Esophagus muscularis mucosa (tissue), 4 donors: ENCODE data around the gene LSM6. TPM values are rescaled to one million over a fixed set of nuclear protein-coding genes. Genes with fewer than 3 reads are reported as not detected.

ENCODE experiments used
- DNase-seq: peaks from one replicate; pipeline ENCODE4 v3.0.0-alpha.2; 2017; ENCODE audit errors: extremely low spot score
- H3K27ac ChIP-seq, 4 donors: fragments of 200-600 bp; sonication (generic); replicated peaks in 1 of 4; 1 replicate in 3 of 4; 2 replicates in 1 of 4; pipeline ENCODE4 v1.5.1; 2016 to 2019; ENCODE audit warnings: mild to moderate bottlenecking in 1 of 4
- H3K27me3 ChIP-seq, 4 donors: fragments of 200-600 bp; sonication (generic); one replicate each; pipeline versions ENCODE4 v1.5.1 to v1.6.0; 2016 to 2019
- H3K36me3 ChIP-seq, 4 donors: fragments of 200-600 bp; sonication (generic); one replicate each; pipeline ENCODE4 v1.5.1; 2016 to 2019
- H3K4me1 ChIP-seq, 4 donors: fragments of 200-600 bp; sonication (generic); one replicate each; pipeline ENCODE4 v1.5.1; 2016 to 2019
- H3K4me3 ChIP-seq, 4 donors: fragments of 200-600 bp; sonication (generic); 1 replicate in 2 of 4; 2 replicates in 2 of 4; pipeline ENCODE4 v1.5.1; 2016 to 2019; ENCODE audit warnings: mild to moderate bottlenecking in 4 of 4, moderate library complexity in 1 of 4
- H3K9me3 ChIP-seq, 4 donors: fragments of 200-600 bp; sonication (generic); 1 replicate in 3 of 4; 2 replicates in 1 of 4; pipeline ENCODE4 v1.5.1; 2016 to 2019
- EP300 ChIP-seq: sonication (generic); formaldehyde crosslinking; IDR thresholded peaks from one replicate; pipeline ENCODE4 v1.6.1; 2017; ENCODE audit warnings: antibody characterized with exemption
- POLR2A ChIP-seq: fragments of 450-650 bp; IDR thresholded peaks from one replicate; pipeline ENCODE4 v1.6.1; 2017; ENCODE audit warnings: antibody characterized with exemption, moderate library complexity, mild to moderate bottlenecking, low read depth
- POLR2AphosphoS5 ChIP-seq, 2 donors: sonication (generic); formaldehyde crosslinking; IDR thresholded peaks; one replicate each; pipeline ENCODE4 v1.6.1; 2017; ENCODE audit warnings: antibody characterized with exemption in 2 of 2
- WGBS: methylation state at CpG from one replicate; pipeline ENCODE4 v1.1.5; 2018; 5-methylcytosine and 5-hydroxymethylcytosine counted together
- intact Hi-C: fragments of 100-400 bp; cut with DNase I; formaldehyde crosslinking; loops from one replicate; pipeline ENCODE4 v1.15.1; 2023
- total RNA-seq, 4 donors: library from RNA; depleted of rRNA; stranded (reverse); fragments of >200 nt; gene quantifications; one replicate each; pipeline versions ENCODE4 v1.1.0 to v1.2.1, GENCODE V29; 2016
- TF ChIP-seq, protein P1 (sequence below), 3 experiments: fragments of 200-600 bp in 2 of 3; fragments of 450-650 bp in 1 of 3; sonication (generic) in 2 of 3; IDR thresholded peaks; one replicate each; pipeline ENCODE4 v1.5.1; 2017 to 2019; ENCODE audit warnings: antibody characterized with exemption in 3 of 3, mild to moderate bottlenecking in 2 of 3, moderate library complexity in 1 of 3

The LSM6 gene
- 10 to 100 TPM; 22.7 to 30.4 (median 24.7) TPM for total RNA-seq

DNA sequence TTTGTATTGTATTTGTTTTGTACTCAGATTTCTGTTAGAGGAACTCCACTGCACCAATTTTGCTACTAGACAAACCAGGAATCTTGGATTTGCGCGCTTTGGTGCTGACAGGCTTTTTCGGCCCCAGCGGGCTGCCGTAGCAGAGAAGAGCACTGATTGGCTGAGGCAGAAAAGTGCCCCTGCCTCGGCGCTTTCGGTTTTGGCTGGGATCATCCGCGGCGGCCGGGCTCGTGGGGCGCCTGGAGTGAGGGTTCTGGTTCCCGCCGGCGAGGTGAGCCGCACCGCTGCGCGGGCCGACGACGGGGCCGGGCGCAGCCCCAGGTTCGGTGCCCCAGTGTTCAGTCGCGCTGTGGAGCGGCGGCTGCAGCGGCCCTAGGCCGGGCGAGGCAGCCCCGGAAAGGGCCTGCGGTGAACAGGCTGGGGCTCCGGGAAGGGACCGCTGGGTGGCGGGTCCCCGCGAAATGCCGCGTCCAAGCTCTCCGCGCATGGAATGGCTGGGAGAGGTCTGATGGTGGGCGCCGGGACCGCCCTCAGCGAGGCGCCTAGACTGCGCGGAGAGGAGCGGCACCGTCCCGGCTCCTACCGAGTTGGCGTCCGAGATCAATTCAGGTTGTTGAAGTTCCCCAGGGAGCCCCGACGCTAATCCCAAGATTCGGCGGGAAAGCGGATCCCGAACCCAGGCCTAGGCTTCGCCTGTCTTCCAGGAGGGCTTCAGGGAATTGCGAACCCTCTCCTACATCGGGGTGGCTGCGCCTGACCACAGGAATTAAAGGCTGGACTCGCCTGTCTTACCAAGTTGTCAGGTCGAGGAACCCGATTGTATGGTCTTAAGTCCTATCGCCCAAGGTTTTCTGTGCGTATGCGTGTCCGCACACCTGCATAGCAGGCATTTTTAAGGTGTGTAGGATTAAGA, at the start of gene LSM6:
Gene LSM6, plus strand, starts transcription at position 178 of the 913 bp plus-strand sequence. CDS start 7,204 bp downstream, outside the sequence.
- peaks cover 38 to 53% (median 45%) of the 10 kb centered on the region in 4 donors for H3K4me1 ChIP-seq
- no peaks in the 10 kb centered on the region for H3K27me3 ChIP-seq
- intact Hi-C loops: loop anchor here (10.0 kb wide), 1 partner anchor 221 kb away; no protein-coding TSS in a partner anchor
- TF ChIP-seq POLR2AphosphoS5 (IDR thresholded peaks at IDR 0.05) (peak; percentile 82 to 92), EP300 (no peak)
- TF ChIP-seq, protein P1, sequence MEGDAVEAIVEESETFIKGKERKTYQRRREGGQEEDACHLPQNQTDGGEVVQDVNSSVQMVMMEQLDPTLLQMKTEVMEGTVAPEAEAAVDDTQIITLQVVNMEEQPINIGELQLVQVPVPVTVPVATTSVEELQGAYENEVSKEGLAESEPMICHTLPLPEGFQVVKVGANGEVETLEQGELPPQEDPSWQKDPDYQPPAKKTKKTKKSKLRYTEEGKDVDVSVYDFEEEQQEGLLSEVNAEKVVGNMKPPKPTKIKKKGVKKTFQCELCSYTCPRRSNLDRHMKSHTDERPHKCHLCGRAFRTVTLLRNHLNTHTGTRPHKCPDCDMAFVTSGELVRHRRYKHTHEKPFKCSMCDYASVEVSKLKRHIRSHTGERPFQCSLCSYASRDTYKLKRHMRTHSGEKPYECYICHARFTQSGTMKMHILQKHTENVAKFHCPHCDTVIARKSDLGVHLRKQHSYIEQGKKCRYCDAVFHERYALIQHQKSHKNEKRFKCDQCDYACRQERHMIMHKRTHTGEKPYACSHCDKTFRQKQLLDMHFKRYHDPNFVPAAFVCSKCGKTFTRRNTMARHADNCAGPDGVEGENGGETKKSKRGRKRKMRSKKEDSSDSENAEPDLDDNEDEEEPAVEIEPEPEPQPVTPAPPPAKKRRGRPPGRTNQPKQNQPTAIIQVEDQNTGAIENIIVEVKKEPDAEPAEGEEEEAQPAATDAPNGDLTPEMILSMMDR (IDR thresholded peaks at IDR 0.05): peak in 2 of 3 experiments; percentile 12 to 22
- DNase-seq: peak; percentile 94
- WGBS: 0% methylated on average over 38 of the region's 75 CpGs
- H3K36me3 ChIP-seq: peaks cover 0 to 5% (median 0%) of the 10 kb centered on the region in 4 donors
- H3K9me3 ChIP-seq: no peaks in the 10 kb centered on the region
- peak within 1 kb of the TSS; percentile 83 to 95 (median 90) for H3K4me3 ChIP-seq
- peak within 1 kb of the TSS; percentile 92 to 94 (median 93) for H3K27ac ChIP-seq

- 86% methylated on average over 7 of the region's 7 CpGs for WGBS
- Histone ChIP-seq H3K4me3 (no peak overlapping the region), H3K36me3 (no peaks in the 10 kb centered on the region), H3K27ac (no peak overlapping the region), H3K27me3 (no peaks in the 10 kb centered on the region), H3K4me1 (peaks cover 0 to 14% (median 7%) of the 10 kb centered on the region in 4 donors), H3K9me3 (no peaks in the 10 kb centered on the region)
- peak; percentile 29 for DNase-seq
- intact Hi-C loops: no loop called here
- TF ChIP-seq, protein P1 (IDR thresholded peaks at IDR 0.05): no peak
- TF ChIP-seq POLR2AphosphoS5 (IDR thresholded peaks at IDR 0.05) (no peak), POLR2A (no peak), EP300 (no peak)
These were observed 43.1 kb upstream of the LSM6 start for GRCh38 chr4:146132445-146132844.

- intact Hi-C loops: no loop called here
- Histone ChIP-seq H3K36me3 (no peaks in the 10 kb centered on the region), H3K4me1 (peaks cover 0 to 14% (median 7%) of the 10 kb centered on the region in 4 donors), H3K27ac (no peak overlapping the region), H3K4me3 (no peak overlapping the region), H3K27me3 (no peaks in the 10 kb centered on the region), H3K9me3 (no peaks in the 10 kb centered on the region)
- TF ChIP-seq EP300 (no peak), POLR2A (no peak), POLR2AphosphoS5 (IDR thresholded peaks at IDR 0.05) (no peak)
- TF ChIP-seq, protein P1 (IDR thresholded peaks at IDR 0.05): no peak
- DNase-seq: no peak
- 49% methylated on average over 8 of the region's 8 CpGs for WGBS
These were observed 40.6 kb upstream of the LSM6 start for GRCh38 chr4:146134761-146135445.

DNA sequence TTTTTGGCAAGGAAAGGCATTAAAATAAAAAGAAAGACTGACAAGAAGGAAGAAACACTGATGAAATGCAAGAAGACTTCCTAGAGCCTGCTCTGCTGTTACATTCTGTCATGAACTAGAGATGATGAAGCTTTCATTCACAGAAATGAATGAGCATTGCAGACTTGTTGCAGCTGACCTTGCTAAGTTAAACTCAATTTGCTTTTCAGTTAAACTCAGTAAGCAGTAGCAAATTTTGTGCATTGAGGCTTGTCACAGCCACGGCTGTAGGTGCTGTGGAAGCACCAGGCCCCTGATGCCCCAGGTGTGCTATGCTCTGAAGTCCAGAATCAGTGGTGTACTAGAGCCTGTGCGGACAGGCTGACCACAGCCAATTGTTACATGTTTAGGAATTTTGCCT, 39.6 kb upstream of the LSM6 start:
- intact Hi-C loops: no loop called here
- DNase-seq: no peak
- WGBS: 93% methylated on average over 2 of the region's 2 CpGs
- no peak overlapping the region for H3K4me3 ChIP-seq
- TF ChIP-seq EP300 (no peak), POLR2A (no peak), POLR2AphosphoS5 (IDR thresholded peaks at IDR 0.05) (no peak)
- TF ChIP-seq, protein P1 (IDR thresholded peaks at IDR 0.05): no peak
- no peaks in the 10 kb centered on the region for H3K9me3 ChIP-seq
- no peaks in the 10 kb centered on the region for H3K27me3 ChIP-seq
- no peaks in the 10 kb centered on the region for H3K36me3 ChIP-seq
- H3K4me1 ChIP-seq: peaks cover 0 to 14% (median 7%) of the 10 kb centered on the region in 4 donors
- H3K27ac ChIP-seq: no peak overlapping the region
